Keratinocyte (primary cell): ENCODE results near the gene MIEF1.

Source experiments
- EZH2 ChIP-seq: IDR thresholded peaks from one replicate; pipeline ENCODE4 v1.6.1; 2012; ENCODE audit warnings: inconsistent platforms, mild to moderate bottlenecking, low read length, moderate library complexity
- TF ChIP-seq, protein P1 (sequence below), 3 experiments: IDR thresholded peaks in 1 of 3; conservative IDR thresholded peaks in 1 of 3; optimal IDR thresholded peaks in 1 of 3; 2 replicates in 2 of 3; 3 replicates in 1 of 3; pipeline versions ENCODE3 to v1.5.1; 2011; ENCODE audit warnings: low read length in 3 of 3, mild to moderate bottlenecking in 3 of 3, moderate library complexity in 2 of 3, control low read depth in 1 of 3, inconsistent platforms in 1 of 3; ENCODE audit not compliant: insufficient read depth in 2 of 3; ENCODE audit errors: extremely low read depth in 1 of 3

DNA sequence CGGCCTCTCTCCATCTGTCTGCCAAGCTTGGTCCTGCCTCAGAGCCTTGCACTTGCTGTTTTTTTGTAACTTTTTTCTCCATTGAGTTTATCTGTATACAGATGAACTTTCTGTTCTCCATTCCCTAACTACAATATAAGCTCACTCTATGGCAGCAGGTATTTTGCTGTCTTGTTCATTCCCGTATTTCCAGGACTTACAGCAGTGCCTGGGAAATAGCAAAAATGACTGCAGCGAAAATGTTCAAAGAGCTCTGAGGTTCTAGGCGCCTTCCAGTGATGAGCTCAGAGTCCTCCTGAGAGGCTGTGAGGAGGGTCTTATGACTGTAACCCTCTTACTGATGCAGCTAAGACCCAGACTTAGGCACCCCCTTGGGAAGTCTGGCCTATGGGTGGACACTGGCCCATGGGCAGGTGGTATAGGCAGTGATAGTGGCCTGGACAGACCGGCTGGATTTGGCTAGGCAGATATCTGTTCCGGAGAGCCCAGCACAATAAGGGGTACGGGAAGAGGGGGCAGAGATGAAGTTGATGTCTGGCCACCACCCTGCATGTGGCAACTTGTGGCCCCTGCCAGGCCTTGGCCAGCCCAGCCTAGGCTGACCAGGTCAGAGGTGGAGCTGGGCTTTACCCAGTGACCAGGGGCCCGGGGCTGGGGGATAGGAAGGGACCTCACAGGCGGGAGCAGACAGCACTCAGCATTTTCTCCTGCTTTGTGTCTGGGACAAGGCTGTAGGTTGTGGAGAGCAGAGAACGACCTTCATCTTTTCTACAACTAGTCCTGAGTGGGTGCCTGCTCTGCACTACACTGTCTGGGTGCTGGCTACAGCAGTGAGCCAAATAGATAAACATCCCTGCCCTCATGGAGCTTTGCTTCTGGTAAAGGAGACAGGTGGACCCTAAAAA lies 22.9 kb downstream of the MIEF1 start:
- no peak for TF ChIP-seq EZH2
- TF ChIP-seq, protein P1, sequence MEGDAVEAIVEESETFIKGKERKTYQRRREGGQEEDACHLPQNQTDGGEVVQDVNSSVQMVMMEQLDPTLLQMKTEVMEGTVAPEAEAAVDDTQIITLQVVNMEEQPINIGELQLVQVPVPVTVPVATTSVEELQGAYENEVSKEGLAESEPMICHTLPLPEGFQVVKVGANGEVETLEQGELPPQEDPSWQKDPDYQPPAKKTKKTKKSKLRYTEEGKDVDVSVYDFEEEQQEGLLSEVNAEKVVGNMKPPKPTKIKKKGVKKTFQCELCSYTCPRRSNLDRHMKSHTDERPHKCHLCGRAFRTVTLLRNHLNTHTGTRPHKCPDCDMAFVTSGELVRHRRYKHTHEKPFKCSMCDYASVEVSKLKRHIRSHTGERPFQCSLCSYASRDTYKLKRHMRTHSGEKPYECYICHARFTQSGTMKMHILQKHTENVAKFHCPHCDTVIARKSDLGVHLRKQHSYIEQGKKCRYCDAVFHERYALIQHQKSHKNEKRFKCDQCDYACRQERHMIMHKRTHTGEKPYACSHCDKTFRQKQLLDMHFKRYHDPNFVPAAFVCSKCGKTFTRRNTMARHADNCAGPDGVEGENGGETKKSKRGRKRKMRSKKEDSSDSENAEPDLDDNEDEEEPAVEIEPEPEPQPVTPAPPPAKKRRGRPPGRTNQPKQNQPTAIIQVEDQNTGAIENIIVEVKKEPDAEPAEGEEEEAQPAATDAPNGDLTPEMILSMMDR (optimal IDR thresholded peaks at IDR 0.05 in 1 of 3, IDR thresholded peaks at IDR 0.05 in 1 of 3, conservative IDR thresholded peaks at IDR 0.05 in 1 of 3; ENCODE audit: extremely low read depth in 1 of 3, insufficient read depth in 2 of 3, low read length in 3 of 3): no peak
